ENCODE data around the gene IBTK.
"Not testable (repeated sequence)": the region's sequence is repeated elsewhere in the genome, so short reads cannot be mapped to it uniquely, and the experiment has no call there.

The IBTK gene

DNA sequence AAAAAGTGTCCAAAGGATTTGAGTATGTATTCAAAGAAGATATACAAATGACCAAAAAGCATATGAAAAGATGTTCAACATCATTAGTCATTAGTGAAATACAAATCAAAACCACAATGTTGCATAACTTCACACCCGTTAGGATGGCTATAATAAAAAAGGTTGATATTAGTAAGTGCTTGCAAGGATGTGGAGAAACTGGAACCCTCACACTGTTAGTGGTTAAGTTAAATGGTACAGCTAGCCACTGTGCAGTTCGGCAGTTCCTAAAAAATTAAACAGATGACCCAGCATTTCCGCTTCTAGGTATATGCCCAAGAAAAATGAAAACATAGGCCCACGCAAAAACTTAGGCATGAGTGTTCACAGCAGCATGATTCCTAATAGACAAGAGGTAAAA lies 38.6 kb downstream of the IBTK start:
- TF ChIP-seq, protein P1, sequence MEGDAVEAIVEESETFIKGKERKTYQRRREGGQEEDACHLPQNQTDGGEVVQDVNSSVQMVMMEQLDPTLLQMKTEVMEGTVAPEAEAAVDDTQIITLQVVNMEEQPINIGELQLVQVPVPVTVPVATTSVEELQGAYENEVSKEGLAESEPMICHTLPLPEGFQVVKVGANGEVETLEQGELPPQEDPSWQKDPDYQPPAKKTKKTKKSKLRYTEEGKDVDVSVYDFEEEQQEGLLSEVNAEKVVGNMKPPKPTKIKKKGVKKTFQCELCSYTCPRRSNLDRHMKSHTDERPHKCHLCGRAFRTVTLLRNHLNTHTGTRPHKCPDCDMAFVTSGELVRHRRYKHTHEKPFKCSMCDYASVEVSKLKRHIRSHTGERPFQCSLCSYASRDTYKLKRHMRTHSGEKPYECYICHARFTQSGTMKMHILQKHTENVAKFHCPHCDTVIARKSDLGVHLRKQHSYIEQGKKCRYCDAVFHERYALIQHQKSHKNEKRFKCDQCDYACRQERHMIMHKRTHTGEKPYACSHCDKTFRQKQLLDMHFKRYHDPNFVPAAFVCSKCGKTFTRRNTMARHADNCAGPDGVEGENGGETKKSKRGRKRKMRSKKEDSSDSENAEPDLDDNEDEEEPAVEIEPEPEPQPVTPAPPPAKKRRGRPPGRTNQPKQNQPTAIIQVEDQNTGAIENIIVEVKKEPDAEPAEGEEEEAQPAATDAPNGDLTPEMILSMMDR (IDR thresholded peaks at IDR 0.05; ENCODE audit: control extremely low read depth, extremely low read depth, low read depth, missing control alignments): no peak
- POLR2A ChIA-PET: no interaction called here
- CTCF ChIA-PET: interaction anchor here (1.4 kb wide), 1 partner anchor 12 kb away, joined by 5 read pairs; no protein-coding TSS in a partner anchor
- no peak for DNase-seq (ENCODE audit: extremely low spot score)

DNA sequence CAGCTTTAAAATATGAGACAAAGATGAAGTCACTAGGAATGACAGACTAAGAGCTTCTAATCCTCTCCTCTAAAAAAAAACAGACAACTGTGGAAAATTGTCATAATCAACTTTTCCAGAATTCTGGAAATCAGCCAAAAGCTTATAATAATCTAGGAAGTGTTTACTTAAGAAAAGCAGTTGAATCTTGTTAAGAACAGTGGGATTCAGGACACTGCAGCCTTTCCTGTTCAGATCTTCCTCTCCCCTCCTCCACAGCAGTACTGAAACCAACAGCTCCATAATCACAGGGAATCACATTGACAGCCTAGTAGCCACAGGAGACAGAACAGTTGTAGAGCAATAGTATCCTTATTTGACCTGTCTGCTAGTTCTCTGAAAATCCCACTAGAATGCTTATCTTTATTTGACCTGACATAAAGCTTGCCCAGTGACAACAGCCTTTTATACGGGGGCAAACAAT lies 41.6 kb downstream of the IBTK start:
- POLR2A ChIA-PET: no interaction called here
- TF ChIP-seq, protein P1 (IDR thresholded peaks at IDR 0.05; ENCODE audit: control extremely low read depth, extremely low read depth, low read depth, missing control alignments): no peak
- no peak for DNase-seq (ENCODE audit: extremely low spot score)
- CTCF ChIA-PET: interaction anchor here (1.1 kb wide), 1 partner anchor 31 kb away, joined by 3 read pairs; no protein-coding TSS in a partner anchor

DNA sequence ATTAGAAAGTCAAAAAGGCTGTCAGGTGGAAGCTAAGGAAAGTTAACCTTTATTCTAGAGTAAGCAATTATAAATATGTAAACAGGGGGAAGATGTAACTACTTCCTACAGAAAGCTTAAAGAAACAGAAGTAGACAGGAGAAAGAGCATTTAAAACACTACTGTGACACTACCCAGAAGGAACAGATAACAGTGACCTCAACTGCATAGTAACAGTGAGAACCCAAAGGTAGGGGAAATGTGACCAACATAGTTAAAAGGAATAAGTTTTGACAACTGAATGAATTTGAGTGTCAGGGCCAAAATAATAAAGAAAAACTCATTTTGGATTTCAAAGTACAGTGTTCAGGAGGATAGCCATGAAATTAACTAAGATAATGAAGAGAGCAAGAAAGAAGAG lies 43.5 kb downstream of the IBTK start:
- TF ChIP-seq, protein P1 (IDR thresholded peaks at IDR 0.05; ENCODE audit: control extremely low read depth, extremely low read depth, low read depth, missing control alignments): no peak
- DNase-seq (ENCODE audit: extremely low spot score): no peak
- CTCF ChIA-PET: no interaction called here
- POLR2A ChIA-PET: no interaction called here

DNA sequence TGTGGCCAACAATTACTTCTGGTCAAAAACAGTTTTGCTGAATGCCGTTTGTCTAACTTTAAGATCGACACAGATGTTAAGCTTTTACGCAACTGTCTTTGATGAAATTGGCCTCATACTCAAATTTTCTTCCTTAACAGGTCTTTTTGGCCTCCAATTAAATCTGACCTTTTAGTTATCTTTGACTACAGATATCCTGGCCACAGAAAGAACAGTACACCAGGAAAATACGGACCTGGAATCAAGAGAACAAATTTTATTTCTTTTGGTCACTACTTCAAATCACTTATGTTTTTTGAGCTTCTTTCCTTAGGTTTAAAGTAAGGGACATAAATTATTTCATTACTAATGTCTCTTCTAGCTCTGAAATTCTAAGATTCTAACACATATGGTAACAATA lies 49.8 kb downstream of the IBTK start:
- POLR2A ChIA-PET: no interaction called here
- CTCF ChIA-PET: interaction anchor here (1.0 to 2.2 kb wide), 4 partner anchors 10 to 868 kb away, joined by 3 to 11 read pairs (median 6); partner anchors contain the start of gene UBE3D
- TF ChIP-seq, protein P1 (IDR thresholded peaks at IDR 0.05; ENCODE audit: control extremely low read depth, extremely low read depth, low read depth, missing control alignments): no peak
- DNase-seq (ENCODE audit: extremely low spot score): no peak

DNA sequence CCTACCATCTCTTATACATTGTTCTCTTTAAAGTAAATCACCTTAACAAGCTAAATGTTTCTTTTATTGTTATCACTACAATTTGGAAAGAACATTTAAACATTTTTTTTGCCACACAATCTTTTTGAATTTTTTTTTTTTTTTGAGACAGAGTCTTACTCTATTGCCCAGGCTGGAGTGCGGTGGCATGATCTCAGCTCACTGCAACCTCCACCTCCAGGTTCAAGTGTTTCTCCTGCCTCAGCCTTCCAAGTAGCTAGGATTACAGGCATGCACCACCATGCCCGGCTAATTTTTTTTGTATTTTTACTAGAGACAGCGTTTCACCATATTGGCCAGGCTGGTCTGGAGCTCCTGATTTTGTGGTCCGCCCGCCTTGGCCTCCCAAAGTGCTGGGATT lies 50.3 kb downstream of the IBTK start:
- DNase-seq (ENCODE audit: extremely low spot score); POLR2A ChIA-PET: not testable (repeated sequence)
- CTCF ChIA-PET: interaction anchor here (0.6 to 2.3 kb wide), 8 partner anchors 9 to 869 kb away, joined by 3 to 11 read pairs (median 5); partner anchors contain the start of gene UBE3D

DNA sequence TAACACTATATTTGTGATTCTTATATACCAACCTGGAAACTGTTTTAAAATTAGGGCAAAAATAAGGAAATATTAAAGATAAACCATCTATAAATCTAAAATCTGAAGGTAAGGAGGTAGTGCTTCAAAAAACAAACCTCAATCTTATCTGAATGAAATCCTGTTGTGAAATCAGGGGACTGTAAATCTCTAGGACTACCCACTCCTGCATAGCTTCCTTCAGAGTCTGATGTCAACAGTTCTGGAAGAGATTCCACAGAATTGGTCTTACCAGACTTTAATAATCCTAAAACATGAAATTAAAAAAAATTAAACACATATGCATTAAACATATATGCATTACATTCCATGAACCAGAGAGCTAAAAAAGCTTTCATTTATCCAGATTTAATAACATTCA lies 51.4 kb downstream of the IBTK start:
- CTCF ChIA-PET: interaction anchor here (0.7 to 2.8 kb wide), 5 partner anchors 12 to 861 kb away, joined by 5 to 9 read pairs (median 5); no protein-coding TSS in a partner anchor
- POLR2A ChIA-PET: no interaction called here
- DNase-seq (ENCODE audit: extremely low spot score): no peak
- TF ChIP-seq, protein P1 (IDR thresholded peaks at IDR 0.05; ENCODE audit: control extremely low read depth, extremely low read depth, low read depth, missing control alignments): no peak

DNA sequence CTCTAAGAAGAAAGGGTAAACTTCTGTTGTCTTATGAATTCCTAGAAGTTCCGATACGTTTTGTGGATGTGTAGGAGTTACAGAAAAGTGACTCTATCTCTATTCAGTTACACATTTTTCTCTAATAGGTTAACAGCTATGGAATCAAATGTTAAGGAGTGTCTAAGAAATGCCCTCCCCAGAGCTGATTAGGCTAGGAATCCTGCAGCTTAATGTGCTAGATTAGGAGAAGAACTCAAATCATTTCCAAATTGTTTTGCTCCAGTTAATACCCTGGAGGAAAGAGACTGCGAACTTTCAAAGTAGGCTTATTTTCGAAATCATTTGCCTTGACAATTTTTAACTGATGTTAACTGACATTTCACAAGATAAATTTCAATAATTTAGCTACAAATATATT lies 51.9 kb downstream of the IBTK start:
- CTCF ChIA-PET: interaction anchor here (0.7 to 2.8 kb wide), 4 partner anchors 13 to 861 kb away, joined by 5 to 9 read pairs (median 6); no protein-coding TSS in a partner anchor
- POLR2A ChIA-PET: no interaction called here
- TF ChIP-seq, protein P1 (IDR thresholded peaks at IDR 0.05; ENCODE audit: control extremely low read depth, extremely low read depth, low read depth, missing control alignments): no peak
- DNase-seq (ENCODE audit: extremely low spot score): no peak

Measured in GM10248 (cell line).